ENCODE results near the gene RELN. TPM values are rescaled to one million over a fixed set of nuclear protein-coding genes. Genes with fewer than 3 reads are reported as not detected.

The RELN gene
- total RNA-seq, 1 experiment from 2014 or later, result 0.02 TPM

DNA sequence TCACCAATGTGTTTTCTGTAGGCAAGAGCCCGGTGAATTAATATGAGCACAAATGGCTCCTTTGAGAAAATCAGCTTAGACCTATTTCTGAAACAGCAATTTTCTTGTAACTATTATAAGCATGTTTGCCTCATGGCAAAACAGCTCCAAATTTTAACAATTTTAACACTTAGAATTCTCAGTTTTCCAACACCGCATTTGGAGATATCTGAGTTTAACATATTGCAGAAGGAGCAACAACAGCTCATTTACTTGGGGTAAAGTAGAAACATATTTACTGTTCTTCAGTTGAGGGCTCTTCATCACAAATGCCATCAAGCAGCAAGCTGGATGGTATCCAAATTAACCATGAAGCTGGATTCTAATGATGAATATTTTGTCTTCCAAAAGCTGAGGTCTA lies 409.4 kb downstream of the RELN start:
- no peak overlapping the region for H3K4ac ChIP-seq (ENCODE audit: low read depth, low read length)
- no peak overlapping the region for H4K91ac ChIP-seq (ENCODE audit: insufficient read length, low read depth, low read length)
- H3K23me2 ChIP-seq (ENCODE audit: insufficient read length, low read depth, low read length, poor library complexity, severe bottlenecking), result no peaks in the 10 kb centered on the region
- DNase-seq, result no peak
- no peaks in the 10 kb centered on the region for H3K4me1 Mint-ChIP-seq
- H4K20me1 ChIP-seq (ENCODE audit: control insufficient read depth, insufficient read depth, insufficient read length), result no peaks in the 10 kb centered on the region
- WGBS (ENCODE audit: extremely low coverage, insufficient read length, low lambda C conversion rate), result no CpG with 5 or more reads among the region's 2 CpGs
- H4K5ac ChIP-seq (ENCODE audit: insufficient read length, low read depth, low read length), result no peak overlapping the region
- H2BK20ac ChIP-seq (ENCODE audit: low read depth, low read length, poor library complexity, severe bottlenecking), result no peak overlapping the region
- H2AK5ac ChIP-seq (ENCODE audit: insufficient read length, low read length), result no peak overlapping the region
- no peak overlapping the region for H2BK5ac ChIP-seq (ENCODE audit: insufficient read length, low read length)
- no peak overlapping the region for H3K56ac ChIP-seq (ENCODE audit: insufficient read length, low read depth, low read length)
- H2BK12ac ChIP-seq (ENCODE audit: insufficient read length, low read depth, low read length), result no peak overlapping the region
- H3K9me3 Mint-ChIP-seq, result no peaks in the 10 kb centered on the region
- H3K14ac ChIP-seq (ENCODE audit: insufficient read depth, low read length), result no peak overlapping the region
- H2BK120ac ChIP-seq (ENCODE audit: low read depth, low read length, poor library complexity, severe bottlenecking), result no peak overlapping the region
- H3K36me3 Mint-ChIP-seq (ENCODE audit: insufficient read depth in 1 of 3, low read depth in 3 of 3), result no peaks in the 10 kb centered on the region
- H4K8ac ChIP-seq (replicated peaks; ENCODE audit: insufficient read length, low read depth, low read length), result no peak overlapping the region
- H3K4me3 Mint-ChIP-seq, result no peak overlapping the region
- H3T11ph ChIP-seq (ENCODE audit: low read length), result no peak overlapping the region
- H3K23ac ChIP-seq (ENCODE audit: insufficient read length, low read depth, low read length), result no peak overlapping the region
- no peak overlapping the region for H3K27ac Mint-ChIP-seq
- no peak overlapping the region for H2BK15ac ChIP-seq (ENCODE audit: low read depth, low read length)
- no peaks in the 10 kb centered on the region for H3K79me2 ChIP-seq (ENCODE audit: insufficient read depth, low read length)
- no peaks in the 10 kb centered on the region for H3K4me1 ChIP-seq (ENCODE audit: insufficient read depth, low read length)
- H3K79me1 ChIP-seq (ENCODE audit: insufficient read depth, low read depth, low read length, poor library complexity, severe bottlenecking), result no peaks in the 10 kb centered on the region
- H3K9ac ChIP-seq (ENCODE audit: extremely low read depth, insufficient read length, low read length), result no peak overlapping the region
- no peak overlapping the region for H3K18ac ChIP-seq (ENCODE audit: insufficient read length, low read depth, low read length)
- peaks cover 14% of the 10 kb centered on the region; the same call in 1 of the 2 replicates for H3K27me3 Mint-ChIP-seq (ENCODE audit: low read depth)
- H3K9me3 ChIP-seq (ENCODE audit: control insufficient read depth, low read depth, low read length), result no peaks in the 10 kb centered on the region
- no peak overlapping the region for H3K4me2 ChIP-seq (ENCODE audit: insufficient read depth, insufficient read length, low read length)
- TF ChIP-seq, protein P1, sequence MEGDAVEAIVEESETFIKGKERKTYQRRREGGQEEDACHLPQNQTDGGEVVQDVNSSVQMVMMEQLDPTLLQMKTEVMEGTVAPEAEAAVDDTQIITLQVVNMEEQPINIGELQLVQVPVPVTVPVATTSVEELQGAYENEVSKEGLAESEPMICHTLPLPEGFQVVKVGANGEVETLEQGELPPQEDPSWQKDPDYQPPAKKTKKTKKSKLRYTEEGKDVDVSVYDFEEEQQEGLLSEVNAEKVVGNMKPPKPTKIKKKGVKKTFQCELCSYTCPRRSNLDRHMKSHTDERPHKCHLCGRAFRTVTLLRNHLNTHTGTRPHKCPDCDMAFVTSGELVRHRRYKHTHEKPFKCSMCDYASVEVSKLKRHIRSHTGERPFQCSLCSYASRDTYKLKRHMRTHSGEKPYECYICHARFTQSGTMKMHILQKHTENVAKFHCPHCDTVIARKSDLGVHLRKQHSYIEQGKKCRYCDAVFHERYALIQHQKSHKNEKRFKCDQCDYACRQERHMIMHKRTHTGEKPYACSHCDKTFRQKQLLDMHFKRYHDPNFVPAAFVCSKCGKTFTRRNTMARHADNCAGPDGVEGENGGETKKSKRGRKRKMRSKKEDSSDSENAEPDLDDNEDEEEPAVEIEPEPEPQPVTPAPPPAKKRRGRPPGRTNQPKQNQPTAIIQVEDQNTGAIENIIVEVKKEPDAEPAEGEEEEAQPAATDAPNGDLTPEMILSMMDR (conservative IDR thresholded peaks at IDR 0.05), result no peak
- no peaks in the 10 kb centered on the region for H3K27me3 ChIP-seq (ENCODE audit: insufficient read depth, low read length)
- no peak overlapping the region for H2AFZ ChIP-seq (ENCODE audit: low read length)
- H3K27ac ChIP-seq (ENCODE audit: insufficient read length, low read depth, low read length), result no peak overlapping the region

Measured in H9 (cell line).